Nucleus accumbens (tissue), 56 donors: ENCODE data around the gene MAP1A.

Experiments
- DNase-seq, 56 donors: peaks; one replicate each; lab custom pipeline; 2025; lab: John Stamatoyannopoulos, UW

Gene MAP1A

GRCh38 chr15:43517354-43518196 lies at the start of gene MAP1A:
Gene MAP1A (plus strand): TSS chr15:43517608. CDS start chr15:43521474, 3,866 bp downstream.
- peak in 54 of 56 donors; percentile 37 to 90 (median 76) for DNase-seq

DNA sequence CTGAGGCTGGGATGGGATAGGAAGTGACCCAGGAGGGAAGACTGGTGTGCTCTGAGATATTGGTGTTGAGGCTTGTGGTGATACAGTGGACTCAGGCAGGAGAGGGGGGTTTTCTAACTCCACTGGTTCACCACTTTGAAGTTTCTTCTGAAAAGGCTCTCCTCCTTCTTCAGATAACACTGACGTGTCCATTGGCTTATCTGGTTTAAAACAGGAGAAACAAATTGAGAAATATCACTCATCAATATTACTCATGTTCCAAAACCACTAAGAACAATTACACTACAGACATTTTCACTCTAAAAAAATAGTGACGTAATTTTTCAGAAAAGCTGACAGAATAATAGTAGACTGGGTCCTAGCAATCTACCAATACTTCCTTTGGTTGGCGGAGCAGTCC lies 47.5 kb upstream of the MAP1A start:
- DNase-seq, result no peak

DNA sequence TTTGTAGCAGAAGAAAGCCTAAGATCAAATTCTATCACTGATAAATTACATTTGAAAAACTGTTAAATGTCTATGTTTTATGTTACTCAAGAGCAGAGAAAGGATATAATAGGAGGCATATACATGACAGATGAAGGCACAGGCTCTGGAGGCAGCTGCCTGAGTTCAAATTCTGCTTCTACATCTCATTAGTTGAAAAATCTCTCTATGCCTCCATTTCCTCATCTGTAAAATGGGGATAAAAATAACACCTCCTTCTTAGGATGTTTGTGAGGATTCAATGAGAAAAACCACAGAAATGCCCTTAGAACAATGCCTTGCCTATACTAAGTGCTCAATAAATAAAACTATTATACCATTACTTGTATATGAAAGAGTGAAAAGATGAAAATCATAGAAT lies 45.4 kb upstream of the MAP1A start:
- DNase-seq, result no peak

GRCh38 chr15:43473885-43474284 lies 43.5 kb upstream of the MAP1A start:
- no peak for DNase-seq

GRCh38 chr15:43483297-43484128 lies 33.9 kb upstream of the MAP1A start:
- peak in 1 of 56 donors; percentile 1 for DNase-seq

GRCh38 chr15:43484455-43484854 lies 33.0 kb upstream of the MAP1A start:
- DNase-seq, result no peak

- no peak for DNase-seq
Observed at GRCh38 chr15:43487271-43487895, 30.0 kb upstream of the MAP1A start.

DNA sequence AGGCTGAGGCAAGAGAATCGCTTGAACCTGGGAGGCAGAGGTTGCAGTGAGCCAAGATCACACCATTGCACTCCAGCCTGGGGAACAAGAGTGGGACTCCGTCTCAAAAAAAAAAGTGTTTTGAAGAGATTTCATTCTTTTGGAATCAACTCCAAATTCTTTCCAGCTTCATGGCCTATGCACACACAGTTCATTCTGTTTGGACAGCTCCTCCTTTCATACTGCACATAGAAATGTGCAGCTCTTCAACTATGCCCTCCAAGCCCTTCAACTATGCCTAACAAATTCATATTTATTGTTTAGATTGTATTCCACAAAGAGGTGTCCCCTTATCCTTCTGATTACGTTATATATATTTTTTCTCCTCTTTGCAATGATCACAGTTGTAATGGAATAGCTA lies 28.6 kb upstream of the MAP1A start:
- no peak for DNase-seq

DNA sequence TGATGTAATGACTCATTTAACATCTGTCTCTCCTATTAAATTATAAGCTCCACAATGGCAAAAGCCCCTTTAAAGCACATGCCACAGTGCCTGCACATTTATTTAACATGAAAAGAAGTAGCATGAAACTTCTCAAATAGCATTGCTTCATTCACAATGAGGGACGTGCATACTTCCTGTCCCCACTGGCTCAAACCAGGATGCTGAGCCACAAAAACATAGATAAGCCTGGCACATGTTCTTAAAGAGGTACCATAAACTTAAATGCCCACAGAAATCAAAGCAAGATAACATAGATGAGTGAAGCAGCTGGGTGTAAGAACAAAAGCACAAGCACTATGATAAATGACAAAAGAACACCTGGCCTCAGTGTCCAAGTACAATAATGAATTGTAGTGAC lies 28.2 kb upstream of the MAP1A start:
- DNase-seq, result no peak

DNA sequence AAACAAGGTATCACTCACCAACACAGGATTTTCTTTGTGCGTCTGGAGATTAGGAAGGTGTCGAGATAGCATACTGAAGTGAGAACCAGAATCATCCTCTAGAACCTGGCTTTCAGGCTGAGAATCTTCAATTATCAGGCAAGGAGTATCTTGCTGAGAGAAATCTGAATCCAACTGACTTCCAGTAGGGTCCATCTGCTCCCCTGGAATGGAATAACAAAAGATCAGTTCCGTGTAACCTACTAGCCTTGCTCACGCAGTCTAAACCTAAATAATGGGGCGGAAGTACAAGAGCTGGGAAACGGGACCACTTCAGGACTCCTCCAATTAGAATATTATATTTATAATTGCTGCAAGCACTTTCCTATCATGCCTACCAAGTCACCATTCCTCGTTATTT lies 25.1 kb upstream of the MAP1A start:
- DNase-seq, result no peak

- DNase-seq, result peak; percentile 69 to 98 (median 92)
Observed at GRCh38 chr15:43492673-43493601, 24.5 kb upstream of the MAP1A start, which contains the start of gene TP53BP1. Gene TP53BP1 (minus strand): TSS chr15:43493156. CDS start chr15:43493043, 113 bp downstream.

GRCh38 chr15:43493703-43494472 lies 23.5 kb upstream of the MAP1A start:
- no peak for DNase-seq

DNA sequence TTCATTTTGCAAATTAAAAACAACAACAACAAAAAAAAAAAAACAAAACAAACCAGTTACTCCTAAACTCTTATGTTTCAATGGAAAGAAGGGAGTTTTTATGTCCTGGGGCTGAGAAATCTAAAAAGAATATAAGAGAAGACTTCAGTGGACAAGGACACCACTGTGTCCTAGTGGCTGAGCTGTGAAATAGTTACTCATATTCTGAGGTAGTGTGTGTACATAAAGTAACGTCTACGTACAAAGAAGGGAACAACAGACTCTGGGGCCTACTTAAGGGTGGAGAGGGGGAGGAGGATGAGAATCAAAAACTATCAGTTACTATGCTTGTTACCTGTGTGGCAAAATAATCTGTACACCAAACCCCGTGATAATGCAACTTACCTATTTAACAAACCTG lies 18.4 kb upstream of the MAP1A start:
- DNase-seq, result no peak

DNA sequence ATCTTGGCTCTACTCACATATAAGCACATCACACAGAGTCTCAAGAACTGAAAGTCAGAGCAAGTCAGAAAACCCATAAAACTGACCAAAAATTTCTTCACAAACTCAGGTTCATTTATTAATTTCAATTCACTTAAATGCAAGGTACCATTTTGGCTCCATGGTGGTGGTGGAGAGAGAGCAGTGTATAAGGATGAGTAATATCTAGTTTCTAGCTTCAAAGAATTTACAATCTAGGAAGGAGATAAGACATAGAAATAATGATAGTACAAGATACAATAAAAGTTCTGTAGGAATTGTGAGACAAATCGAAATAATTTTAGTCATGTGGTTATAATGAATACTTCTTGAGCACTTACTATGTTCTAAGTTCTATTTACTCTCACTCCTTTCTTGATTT lies 17.8 kb upstream of the MAP1A start:
- DNase-seq, result no peak

DNA sequence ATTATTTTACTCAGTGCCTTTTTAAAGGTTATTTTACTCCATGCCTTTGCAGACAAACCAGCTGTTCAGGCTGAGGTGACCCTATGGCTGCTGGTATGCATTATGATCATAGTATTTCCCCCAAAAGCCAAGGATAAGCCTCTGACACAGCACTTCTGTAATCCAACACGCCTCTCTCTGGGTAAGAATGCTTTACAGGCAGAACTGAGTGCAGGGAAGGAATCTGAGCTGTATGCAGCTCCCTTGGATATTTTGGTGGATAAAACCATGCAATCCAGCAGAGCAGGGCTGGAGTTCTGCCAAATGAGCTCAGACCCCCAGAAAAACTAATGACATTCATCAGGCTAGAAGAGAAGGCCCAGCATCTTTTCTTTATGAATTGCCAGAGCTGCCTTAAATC lies 11.7 kb upstream of the MAP1A start:
- DNase-seq, result no peak

- DNase-seq, result no peak
Observed at GRCh38 chr15:43508421-43508820, 9.0 kb upstream of the MAP1A start.

DNA sequence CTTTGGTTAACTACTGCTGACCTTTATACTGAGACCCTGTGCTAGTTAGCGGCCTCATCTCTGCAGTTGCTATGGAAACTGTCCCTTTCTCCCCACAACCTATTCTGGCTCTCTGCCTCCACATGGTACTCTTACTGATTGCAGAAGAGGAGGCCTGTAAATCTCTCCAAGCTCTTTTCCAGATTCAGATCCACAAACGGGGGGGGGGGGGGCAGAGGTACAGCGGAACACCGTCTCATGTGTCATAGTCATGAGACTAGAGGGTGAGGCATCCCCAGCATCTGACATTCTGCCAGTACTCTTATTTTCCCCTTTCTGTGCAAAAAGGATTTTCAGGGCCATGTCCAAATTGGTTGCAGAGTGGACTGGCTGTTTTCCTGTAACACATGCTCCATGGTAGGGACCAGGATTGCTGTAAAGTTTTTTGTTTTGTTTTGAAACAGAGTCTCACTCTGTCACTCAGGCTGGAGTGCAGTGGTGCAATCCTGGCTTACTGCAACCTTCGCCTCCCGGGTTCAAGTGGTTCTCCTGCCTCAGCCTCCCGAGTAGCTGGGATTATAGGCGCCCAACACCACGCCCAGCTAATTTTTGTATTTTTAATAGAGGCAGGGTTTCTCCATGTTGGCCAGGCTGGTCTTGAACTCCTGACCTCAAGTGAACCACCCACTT lies 8.3 kb upstream of the MAP1A start:
- DNase-seq, result peak in 18 of 56 donors; percentile 18 to 62 (median 34)

DNA sequence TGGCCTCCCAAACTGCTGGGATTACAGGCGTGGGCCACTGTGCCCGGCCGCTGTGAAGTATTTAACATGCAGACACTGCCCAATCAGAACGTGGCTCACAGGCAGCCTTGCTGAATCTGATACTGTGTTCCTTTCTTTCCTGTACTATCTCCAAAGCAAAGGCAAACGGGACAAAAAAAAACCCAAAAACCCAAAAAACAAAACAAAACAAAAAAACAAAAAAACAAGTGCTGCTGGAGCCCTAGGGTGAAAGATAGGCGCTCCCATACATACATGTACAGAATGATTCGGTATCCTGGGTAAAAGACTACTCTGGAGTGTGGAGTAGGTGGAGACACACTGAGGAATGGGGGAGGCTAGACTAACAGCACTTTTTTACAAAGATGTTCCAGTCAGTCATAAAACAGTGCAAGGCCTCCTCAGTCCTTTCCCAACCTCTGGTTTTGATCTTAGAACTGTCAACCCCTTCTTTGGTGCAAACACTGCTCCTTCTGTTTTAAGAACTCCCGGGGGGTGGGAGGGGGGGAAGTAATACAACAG lies 7.7 kb upstream of the MAP1A start:
- DNase-seq, result peak in 5 of 56 donors; percentile 26 to 54 (median 42)
